ENCODE results near the gene RITA1. TPM values are rescaled to one million over a fixed set of nuclear protein-coding genes. Genes with fewer than 3 reads are reported as not detected.

Gene RITA1
- total and polyA plus RNA-seq, 2 of the 4 experiments (the other 2 are of a cell fraction), result 14.2 to 14.7 TPM

GRCh38 chr12:113159937-113160336 is 25.6 kb upstream of the RITA1 start (continued):
- TF ChIP-seq CHD1 (IDR thresholded peaks at IDR 0.05; ENCODE audit: low read depth, low read length) (no peak), ELK1 (IDR thresholded peaks at IDR 0.05; ENCODE audit: borderline replicate concordance, low read depth, low read length) (no peak), RAD21 (IDR thresholded peaks at IDR 0.05; ENCODE audit: low read length) (no peak), RFX5 (IDR thresholded peaks at IDR 0.05; ENCODE audit: low read depth, low read length) (no peak)

- no peak overlapping the region for H4K5ac ChIP-seq (ENCODE audit: low read depth, low read length)
- BruUV-seq (replicated peaks), result no TSS peak
- H2BK20ac ChIP-seq (ENCODE audit: low read depth, low read length), result no peak overlapping the region
- no peaks in the 10 kb centered on the region for H3K79me1 ChIP-seq (ENCODE audit: low read depth in 1 of 2, low read length in 2 of 2)
- H3K27ac ChIP-seq (ENCODE audit: insufficient read depth, low read length), result no peak overlapping the region
- H3K36me3 ChIP-seq (ENCODE audit: control insufficient read depth, insufficient read depth, low read length), result peaks cover 52% of the 10 kb centered on the region
- ATAC-seq (ENCODE audit: low read depth) (no peak), DNase-seq (no peak)
- TF ChIP-seq POLR2A (IDR thresholded peaks at IDR 0.05; ENCODE audit: low read depth, low read length) (no peak), SMC3 (IDR thresholded peaks at IDR 0.05; ENCODE audit: low read depth, low read length) (no peak), CHD1 (IDR thresholded peaks at IDR 0.05; ENCODE audit: low read depth, low read length) (no peak), RCOR1 (IDR thresholded peaks at IDR 0.05; ENCODE audit: insufficient replicate concordance, low read length) (no peak), USF2 (IDR thresholded peaks at IDR 0.05; ENCODE audit: low read depth, low read length) (no peak), MXI1 (IDR thresholded peaks at IDR 0.05; ENCODE audit: borderline replicate concordance, low read depth, low read length) (no peak), MAZ (IDR thresholded peaks at IDR 0.05; ENCODE audit: borderline replicate concordance, low read depth, low read length) (no peak), MAFK (IDR thresholded peaks at IDR 0.05; ENCODE audit: low read depth, low read length) (no peak), ELK1 (IDR thresholded peaks at IDR 0.05; ENCODE audit: borderline replicate concordance, low read depth, low read length) (no peak), RFX5 (IDR thresholded peaks at IDR 0.05; ENCODE audit: low read depth, low read length) (no peak), CEBPB (IDR thresholded peaks at IDR 0.05; ENCODE audit: low read depth, low read length) (no peak)
- H3K23ac ChIP-seq (ENCODE audit: low read depth, low read length), result no peak overlapping the region
- H3K9ac ChIP-seq (ENCODE audit: low read depth, low read length), result no peak overlapping the region
- peaks cover 4% of the 10 kb centered on the region; the same call in 1 of the 2 replicates for H3K9me1 ChIP-seq (ENCODE audit: insufficient read depth, low read length)
- peaks cover 3% of the 10 kb centered on the region; the same call in 1 of the 2 replicates for H4K20me1 ChIP-seq (ENCODE audit: insufficient read depth, low read length)
- no peak overlapping the region for H3K14ac ChIP-seq (replicated peaks; ENCODE audit: low read depth, low read length)
- H3K4me3 ChIP-seq (ENCODE audit: insufficient read depth, low read depth, low read length), result no peak overlapping the region
- in situ Hi-C loops (cut with MboI; ENCODE audit: low sequenced_read_pairs), result no loop called here
- no peak overlapping the region for H4K91ac ChIP-seq (ENCODE audit: insufficient read depth, low read depth, low read length)
- CTCF ChIA-PET, result no interaction called here
- no peaks in the 10 kb centered on the region for H3K9me3 ChIP-seq (ENCODE audit: control insufficient read depth, insufficient read depth, low read length)
- H2BK5ac ChIP-seq (ENCODE audit: low read depth, low read length, poor library complexity, severe bottlenecking), result no peak overlapping the region
- intact Hi-C loops (cut with micrococcal nuclease), result no loop called here
- H2BK15ac ChIP-seq (ENCODE audit: low read depth, low read length), result no peak overlapping the region
- 59% methylated on average over 3 of the region's 26 CpGs; no CpG with 5 or more reads in 1 of the 2 experiments for WGBS, 2 experiments (ENCODE audit: extremely low coverage in 2 of 2, insufficient read length in 1 of 2)
- no peak overlapping the region for H2BK120ac ChIP-seq (ENCODE audit: low read depth, low read length)
- H3K4ac ChIP-seq (ENCODE audit: low read depth, low read length), result no peak overlapping the region
- peaks cover 8% of the 10 kb centered on the region for H3K4me1 ChIP-seq (ENCODE audit: control insufficient read depth, insufficient read depth, low read length)
- H2AK5ac ChIP-seq (ENCODE audit: low read depth, low read length), result no peak overlapping the region
- H3K27me3 ChIP-seq (ENCODE audit: control insufficient read depth, insufficient read depth, low read length), result no peaks in the 10 kb centered on the region
- H2AK9ac ChIP-seq (replicated peaks; ENCODE audit: low read depth, low read length, poor library complexity), result no peak overlapping the region
- POLR2A ChIA-PET (ENCODE audit: unreplicated experiment), result no interaction called here
- H4K8ac ChIP-seq (ENCODE audit: low read depth in 2 of 2, low read length in 2 of 2), result no peak overlapping the region
- H3K4me2 ChIP-seq (ENCODE audit: low read depth, low read length), result no peak overlapping the region
- no peak overlapping the region for H2AFZ ChIP-seq (replicated peaks; ENCODE audit: low read length, poor library complexity)
- no peak overlapping the region for H3K18ac ChIP-seq (ENCODE audit: low read depth, low read length)
- dilution Hi-C loops (cut with HindIII; ENCODE audit: low sequenced_read_pairs, unreplicated experiment), result no loop called here
- no peak overlapping the region for H3K56ac ChIP-seq (ENCODE audit: extremely low read depth, insufficient read depth, low read length)
These were observed 24.0 kb upstream of the RITA1 start for GRCh38 chr12:113161415-113162016.

Data from IMR-90 (cell line).